Measurements from ENCODE around the gene EYS. TPM values are rescaled to one million over a fixed set of nuclear protein-coding genes. Genes with fewer than 3 reads are reported as not detected.

Gene EYS
- total and polyA plus RNA-seq, 8 donors, result 0.03 to 0.25 (median 0.13) TPM

DNA sequence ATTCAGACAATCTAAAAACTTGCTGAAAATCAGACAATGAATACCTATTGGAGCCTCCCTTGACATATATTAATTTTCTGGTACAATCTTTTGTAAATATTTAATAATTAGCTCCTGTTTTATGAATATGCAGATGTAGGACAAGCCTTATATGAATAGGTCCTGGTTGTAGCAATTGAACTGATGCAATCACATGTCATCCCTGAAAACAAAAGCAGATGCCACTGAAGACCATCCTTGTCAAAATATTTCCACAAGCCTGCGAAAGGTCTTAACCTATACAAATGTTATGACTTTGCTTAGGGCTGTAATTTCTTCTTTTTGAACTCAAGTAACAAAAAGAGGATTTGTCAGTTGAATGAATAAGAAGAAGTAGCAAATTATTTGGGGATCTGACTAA lies 722.1 kb downstream of the EYS start:
- Histone ChIP-seq H3K4me1 (peaks cover 8 to 20% (median 18%) of the 10 kb centered on the region in 3 donors), H3K4me3 (no peak overlapping the region)

DNA sequence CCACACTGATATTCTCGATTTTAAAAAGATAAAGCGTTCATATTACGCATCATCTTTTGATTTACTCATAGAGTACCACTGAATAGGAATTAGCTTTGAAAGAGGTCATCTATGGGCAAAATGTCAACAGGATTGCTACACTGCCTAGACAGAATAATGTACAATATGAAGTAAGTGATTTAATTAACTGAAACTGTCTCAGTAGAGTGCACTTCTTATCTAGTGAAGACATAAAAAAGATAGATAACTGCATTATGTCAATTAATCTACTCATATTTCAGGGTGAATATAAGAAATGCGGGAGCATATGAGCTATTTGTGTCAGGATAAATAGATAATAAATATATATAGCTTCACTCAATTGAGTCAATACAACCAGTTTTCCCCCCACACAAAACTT lies 723.9 kb downstream of the EYS start:
- WGBS, 2 donors, result 90 to 92% methylated on average over 4 of the region's 4 CpGs
- FAIRE-seq, result no peak
- no peak for DNase-seq
- Histone ChIP-seq H3K9me3 (no peaks in the 10 kb centered on the region), H3K4me3 (no peak overlapping the region), H3K4me1 (peaks cover 1 to 10% (median 9%) of the 10 kb centered on the region in 3 donors), H3K27me3 (no peaks in the 10 kb centered on the region), H3K27ac (no peak overlapping the region), H3K36me3 (no peaks in the 10 kb centered on the region)
- intact Hi-C loops (cut with DNase I), result no loop called here
- TF ChIP-seq, protein P1, sequence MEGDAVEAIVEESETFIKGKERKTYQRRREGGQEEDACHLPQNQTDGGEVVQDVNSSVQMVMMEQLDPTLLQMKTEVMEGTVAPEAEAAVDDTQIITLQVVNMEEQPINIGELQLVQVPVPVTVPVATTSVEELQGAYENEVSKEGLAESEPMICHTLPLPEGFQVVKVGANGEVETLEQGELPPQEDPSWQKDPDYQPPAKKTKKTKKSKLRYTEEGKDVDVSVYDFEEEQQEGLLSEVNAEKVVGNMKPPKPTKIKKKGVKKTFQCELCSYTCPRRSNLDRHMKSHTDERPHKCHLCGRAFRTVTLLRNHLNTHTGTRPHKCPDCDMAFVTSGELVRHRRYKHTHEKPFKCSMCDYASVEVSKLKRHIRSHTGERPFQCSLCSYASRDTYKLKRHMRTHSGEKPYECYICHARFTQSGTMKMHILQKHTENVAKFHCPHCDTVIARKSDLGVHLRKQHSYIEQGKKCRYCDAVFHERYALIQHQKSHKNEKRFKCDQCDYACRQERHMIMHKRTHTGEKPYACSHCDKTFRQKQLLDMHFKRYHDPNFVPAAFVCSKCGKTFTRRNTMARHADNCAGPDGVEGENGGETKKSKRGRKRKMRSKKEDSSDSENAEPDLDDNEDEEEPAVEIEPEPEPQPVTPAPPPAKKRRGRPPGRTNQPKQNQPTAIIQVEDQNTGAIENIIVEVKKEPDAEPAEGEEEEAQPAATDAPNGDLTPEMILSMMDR (IDR thresholded peaks at IDR 0.05), result no peak
- no peak for ATAC-seq

More for the DNA sequence above, 722.1 kb downstream of the EYS start:
- no peak for FAIRE-seq
- intact Hi-C loops (cut with DNase I), result no loop called here
- TF ChIP-seq, protein P1 (IDR thresholded peaks at IDR 0.05), result no peak
- Histone ChIP-seq H3K36me3 (no peaks in the 10 kb centered on the region), H3K9me3 (no peaks in the 10 kb centered on the region), H3K27me3 (no peaks in the 10 kb centered on the region), H3K27ac (no peak overlapping the region)
- ATAC-seq, result no peak
- WGBS, 2 donors, result 94 to 99% methylated on average over 1 of the region's 1 CpG
- DNase-seq, result no peak

DNA sequence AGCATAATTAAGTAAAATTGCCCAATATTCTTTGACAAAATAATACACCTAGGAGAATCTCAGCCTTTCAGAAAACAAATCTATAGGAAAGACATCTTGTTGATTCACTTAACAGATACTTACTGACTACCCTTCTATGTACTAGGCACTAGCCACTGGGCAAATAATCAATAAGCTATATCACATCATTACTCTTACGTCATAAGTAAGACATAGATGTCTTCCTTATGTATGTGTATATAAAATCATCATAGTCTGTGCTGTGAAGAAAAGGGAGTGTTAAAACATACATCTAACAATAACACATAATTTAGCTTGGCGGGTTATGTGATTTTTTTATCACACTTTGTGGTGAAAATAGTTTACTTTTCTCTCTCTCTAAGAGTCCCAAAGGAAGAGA lies 733.9 kb downstream of the EYS start:
- DNase-seq (no peak), FAIRE-seq (no peak), ATAC-seq (no peak)
- H3K9me3 ChIP-seq, result no peaks in the 10 kb centered on the region
- no peak overlapping the region for H3K27ac ChIP-seq
- 85 to 89% methylated on average over 2 of the region's 2 CpGs for WGBS, 2 donors
- TF ChIP-seq, protein P1 (IDR thresholded peaks at IDR 0.05), result no peak
- no peaks in the 10 kb centered on the region for H3K36me3 ChIP-seq
- H3K4me3 ChIP-seq, result no peak overlapping the region
- intact Hi-C loops (cut with DNase I), result no loop called here
- H3K27me3 ChIP-seq, result peaks cover 0 to 5% (median 0%) of the 10 kb centered on the region in 4 donors
- H3K4me1 ChIP-seq, result no peaks in the 10 kb centered on the region

DNA sequence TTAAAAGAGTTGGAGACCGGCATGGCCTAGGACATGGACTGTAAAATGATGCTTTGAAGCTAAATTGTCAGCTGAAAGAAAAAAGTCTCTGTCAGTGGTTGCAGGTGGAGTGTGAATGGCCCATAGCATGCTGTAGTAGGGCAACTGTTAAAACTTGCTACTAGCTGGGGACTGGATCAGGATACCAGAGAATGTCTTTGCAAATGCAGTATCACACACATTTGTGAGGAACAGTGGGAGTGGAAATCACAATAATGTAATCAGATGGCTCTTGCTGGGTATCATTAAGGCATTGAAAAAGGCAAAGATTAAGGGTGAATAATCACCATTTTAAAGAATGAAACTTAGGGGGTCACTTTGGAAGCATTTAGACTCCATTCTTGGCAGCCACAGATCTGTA lies 737.9 kb downstream of the EYS start:
- no peak for FAIRE-seq
- no peak for DNase-seq
- TF ChIP-seq, protein P1 (IDR thresholded peaks at IDR 0.05), result no peak
- no peaks in the 10 kb centered on the region for H3K36me3 ChIP-seq
- H3K27me3 ChIP-seq, result no peaks in the 10 kb centered on the region
- 84 to 89% methylated on average over 1 of the region's 1 CpG for WGBS, 2 donors
- no peak overlapping the region for H3K27ac ChIP-seq
- H3K4me1 ChIP-seq, result no peaks in the 10 kb centered on the region
- no peaks in the 10 kb centered on the region for H3K9me3 ChIP-seq
- ATAC-seq, result no peak
- H3K4me3 ChIP-seq, result no peak overlapping the region
- intact Hi-C loops (cut with DNase I), result loop anchor here in 1 of 3 donors (10.0 kb wide), 1 partner anchor 54 kb away; no protein-coding TSS in a partner anchor

DNA sequence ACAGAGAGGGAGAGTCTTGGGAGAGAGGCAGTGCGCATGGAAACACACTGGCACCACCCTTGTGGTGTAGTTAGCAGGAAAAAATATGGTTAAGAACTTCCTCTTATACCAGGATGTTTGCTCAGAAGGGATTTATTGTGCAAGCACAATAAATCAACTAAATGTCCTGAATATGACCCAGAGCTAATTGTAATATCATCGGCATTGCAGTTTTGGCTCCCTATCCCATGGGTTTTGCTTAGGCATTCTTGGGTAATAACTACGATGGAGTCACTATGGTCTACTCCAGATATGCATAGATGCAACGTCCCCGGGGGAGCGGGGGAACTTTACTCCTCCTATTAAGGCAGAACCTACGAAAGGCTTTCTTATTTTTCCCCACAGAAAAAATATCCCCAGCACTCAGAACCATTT lies 751.6 kb downstream of the EYS start:
- no peaks in the 10 kb centered on the region for H3K9me3 ChIP-seq
- WGBS, 2 donors, result 81 to 85% methylated on average over 7 of the region's 7 CpGs
- peak in 1 of 4 donors; percentile 34 for ATAC-seq
- H3K27ac ChIP-seq, result no peak overlapping the region
- H3K27me3 ChIP-seq, result no peaks in the 10 kb centered on the region
- intact Hi-C loops (cut with DNase I), result no loop called here
- DNase-seq, result no peak
- no peaks in the 10 kb centered on the region for H3K4me1 ChIP-seq
- H3K36me3 ChIP-seq, result no peaks in the 10 kb centered on the region
- TF ChIP-seq, protein P1 (IDR thresholded peaks at IDR 0.05), result no peak
- no peak for FAIRE-seq
- H3K4me3 ChIP-seq, result no peak overlapping the region
